ENCODE measurements around the gene SMIM3.
"Not testable (repeated sequence)": the region's sequence is repeated elsewhere in the genome, so short reads cannot be mapped to it uniquely, and the experiment has no call there.

The SMIM3 gene

GRCh38 chr5:150765799-150766169 lies 12.8 kb upstream of the SMIM3 start:
- DNase-seq, result no peak

GRCh38 chr5:150766251-150766650 lies 12.3 kb upstream of the SMIM3 start:
- DNase-seq, result no peak

- DNase-seq, result no peak
Observed at GRCh38 chr5:150771034-150771795, 7.3 kb upstream of the SMIM3 start.

GRCh38 chr5:150774145-150774544 lies 4.4 kb upstream of the SMIM3 start:
- DNase-seq, result no peak

- DNase-seq, result no peak
Observed at GRCh38 chr5:150777685-150778084, 872 bp upstream of the SMIM3 start.

- no peak for DNase-seq
Observed at GRCh38 chr5:150778088-150778516, 455 bp upstream of the SMIM3 start.

- no peak for DNase-seq
Observed at GRCh38 chr5:150779397-150780186, 1.0 kb downstream of the SMIM3 start.

- DNase-seq, result no peak
Observed at GRCh38 chr5:150780187-150780692, 1.7 kb downstream of the SMIM3 start.

GRCh38 chr5:150780816-150781221 lies 2.3 kb downstream of the SMIM3 start:
- DNase-seq, result no peak

- DNase-seq, result no peak
Observed at GRCh38 chr5:150781706-150782614, 3.4 kb downstream of the SMIM3 start.

- DNase-seq, result no peak
Observed at GRCh38 chr5:150782850-150783249, 4.3 kb downstream of the SMIM3 start.

- DNase-seq, result peak; percentile 52 to 61
Observed at GRCh38 chr5:150783422-150783928, 4.9 kb downstream of the SMIM3 start.

- DNase-seq, result no peak
Observed at GRCh38 chr5:150785950-150786349, 7.4 kb downstream of the SMIM3 start.

- DNase-seq, result no peak
Observed at GRCh38 chr5:150786876-150787275, 8.3 kb downstream of the SMIM3 start.

GRCh38 chr5:150787656-150788055 lies 9.1 kb downstream of the SMIM3 start:
- DNase-seq, result no peak

- DNase-seq, result no peak
Observed at GRCh38 chr5:150788977-150789376, 10.4 kb downstream of the SMIM3 start.

GRCh38 chr5:150789450-150789849 lies 10.9 kb downstream of the SMIM3 start:
- DNase-seq, result no peak

GRCh38 chr5:150789943-150790611 lies 11.5 kb downstream of the SMIM3 start:
- peak; percentile 66 to 68 for DNase-seq

GRCh38 chr5:150791536-150791935 lies 13.0 kb downstream of the SMIM3 start:
- no peak for DNase-seq

- DNase-seq, result not testable (repeated sequence)
Observed at GRCh38 chr5:150793423-150793888, 14.9 kb downstream of the SMIM3 start.

- DNase-seq, result no peak
Observed at GRCh38 chr5:150794927-150795326, 16.4 kb downstream of the SMIM3 start.

GRCh38 chr5:150797384-150797783 lies 18.8 kb downstream of the SMIM3 start:
- no peak for DNase-seq
